ENCODE results near the gene EME2. TPM values are rescaled to one million over a fixed set of nuclear protein-coding genes. Genes with fewer than 3 reads are reported as not detected.

The EME2 gene
- total RNA-seq, 1 experiment from 2014 or later = 63.6 TPM

GRCh38 chr16:1745181-1745899, 27.3 kb upstream of the EME2 start:
- Mint-ChIP-seq H3K4me3 (no peak overlapping the region), H3K4me1 (no peaks in the 10 kb centered on the region), H3K9me3 (no peaks in the 10 kb centered on the region), H3K27ac (peak overlapping the region in 1 of 3 experiments; percentile 34; a peak in 2 of 7 replicates), H3K27me3 (ENCODE audit: low read depth) (no peaks in the 10 kb centered on the region; the same call in 1 of the 2 replicates), H3K36me3 (ENCODE audit: insufficient read depth in 1 of 3, low read depth in 3 of 3) (peaks cover 3 to 20% (median 18%) of the 10 kb centered on the region in 3 experiments)
- Histone ChIP-seq H2BK5ac (ENCODE audit: insufficient read length, low read length) (no peak overlapping the region), H2AFZ (ENCODE audit: low read length) (no peak overlapping the region), H3K18ac (ENCODE audit: insufficient read length, low read depth, low read length) (no peak overlapping the region), H4K5ac (ENCODE audit: insufficient read length, low read depth, low read length) (no peak overlapping the region), H3T11ph (ENCODE audit: low read length) (no peak overlapping the region), H2AK5ac (ENCODE audit: insufficient read length, low read length) (no peak overlapping the region), H4K8ac (replicated peaks; ENCODE audit: insufficient read length, low read depth, low read length) (no peak overlapping the region), H3K9me3 (ENCODE audit: control insufficient read depth, low read depth, low read length) (no peaks in the 10 kb centered on the region), H3K14ac (ENCODE audit: insufficient read depth, low read length) (no peak overlapping the region), H2BK20ac (ENCODE audit: low read depth, low read length, poor library complexity, severe bottlenecking) (no peak overlapping the region), H3K9ac (ENCODE audit: extremely low read depth, insufficient read length, low read length) (no peak overlapping the region), H3K4me2 (ENCODE audit: insufficient read depth, insufficient read length, low read length) (no peak overlapping the region), H3K27me3 (ENCODE audit: insufficient read depth, low read length) (no peaks in the 10 kb centered on the region), H4K91ac (ENCODE audit: insufficient read length, low read depth, low read length) (no peak overlapping the region), H2BK15ac (ENCODE audit: low read depth, low read length) (no peak overlapping the region), H3K4me1 (ENCODE audit: insufficient read depth, low read length) (no peaks in the 10 kb centered on the region), H3K56ac (ENCODE audit: insufficient read length, low read depth, low read length) (no peak overlapping the region), H2BK12ac (ENCODE audit: insufficient read length, low read depth, low read length) (no peak overlapping the region), H3K79me1 (ENCODE audit: insufficient read depth, low read depth, low read length, poor library complexity, severe bottlenecking) (no peaks in the 10 kb centered on the region), H3K23me2 (ENCODE audit: insufficient read length, low read depth, low read length, poor library complexity, severe bottlenecking) (no peaks in the 10 kb centered on the region), H3K4ac (ENCODE audit: low read depth, low read length) (no peak overlapping the region), H4K20me1 (ENCODE audit: control insufficient read depth, insufficient read depth, insufficient read length) (peaks cover 3% of the 10 kb centered on the region), H3K27ac (ENCODE audit: insufficient read length, low read depth, low read length) (no peak overlapping the region), H3K23ac (ENCODE audit: insufficient read length, low read depth, low read length) (no peak overlapping the region), H3K79me2 (ENCODE audit: insufficient read depth, low read length) (no peaks in the 10 kb centered on the region), H2BK120ac (ENCODE audit: low read depth, low read length, poor library complexity, severe bottlenecking) (no peak overlapping the region)
- no peak for TF ChIP-seq CTCF (conservative IDR thresholded peaks at IDR 0.05)
- DNase-seq = no peak
- WGBS (ENCODE audit: extremely low coverage, insufficient read length, low lambda C conversion rate) = no CpG with 5 or more reads among the region's 25 CpGs

Measured in H9 (cell line).